ENCODE measurements around the gene MCF2L2.

DNA sequence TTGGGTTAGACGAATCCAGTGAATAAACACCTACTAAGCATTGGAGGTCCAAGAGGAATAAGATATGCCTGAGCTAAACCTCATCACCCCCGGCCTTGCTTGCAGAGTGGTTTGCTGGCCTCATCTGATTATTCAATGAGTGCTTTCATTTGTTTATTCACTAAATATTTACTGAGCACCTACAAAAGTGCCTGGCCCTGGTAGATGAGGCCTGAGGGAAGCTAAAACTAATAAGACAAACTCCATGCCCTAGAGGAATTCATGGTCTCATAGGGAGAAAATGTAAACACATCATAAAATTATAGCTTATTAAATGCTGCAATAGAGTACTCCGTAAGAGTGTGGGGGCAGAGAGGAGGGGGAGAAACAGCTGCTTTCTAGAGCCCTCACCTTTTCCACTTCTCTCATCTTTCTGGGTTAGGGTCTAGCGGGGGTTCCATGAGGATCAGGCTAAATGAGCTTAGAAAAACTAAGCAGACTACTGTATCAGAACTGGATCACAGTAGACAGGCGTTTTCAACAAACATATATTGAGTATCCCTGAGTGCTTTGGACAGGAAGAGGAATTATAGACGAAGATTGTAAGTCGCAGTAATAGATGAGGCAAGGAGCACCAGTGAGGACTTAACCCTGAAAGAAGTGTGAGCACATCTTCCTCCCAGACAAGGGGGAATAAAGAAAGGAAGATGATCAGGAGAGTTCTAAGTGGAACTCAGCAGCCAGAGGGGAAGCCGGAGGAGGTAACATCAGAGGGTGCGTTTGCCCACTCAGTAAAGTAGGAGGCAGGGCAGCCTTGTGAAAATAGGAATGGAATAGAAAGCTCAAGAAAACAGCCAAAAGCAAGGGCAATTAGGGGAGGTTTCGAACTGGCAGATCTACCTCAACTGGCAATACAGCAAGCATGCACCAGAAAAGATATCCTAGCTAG, 234.4 kb downstream of the MCF2L2 start:
- TF ChIP-seq POLR2A (IDR thresholded peaks at IDR 0.05) = no peak
- no peak for TF ChIP-seq CTCF (IDR thresholded peaks at IDR 0.05)
